ENCODE data around the gene CMTM7.

Gene CMTM7

GRCh38 chr3:32453346-32453745 lies 61.7 kb downstream of the CMTM7 start:
- CTCF ChIA-PET = interaction anchor here (2.5 to 7.3 kb wide), 3 partner anchors 15 to 16 kb away, joined by 7 to 104 read pairs (median 42); no protein-coding TSS in a partner anchor
- POLR2A ChIA-PET = no interaction called here
- DNase-seq (ENCODE audit: extremely low spot score) = no peak
- TF ChIP-seq CTCF (IDR thresholded peaks at IDR 0.05; ENCODE audit: control extremely low read depth, extremely low read depth, low read depth, missing control alignments) = no peak

- no peak for TF ChIP-seq CTCF (IDR thresholded peaks at IDR 0.05; ENCODE audit: control extremely low read depth, extremely low read depth, low read depth, missing control alignments)
- DNase-seq (ENCODE audit: extremely low spot score) = no peak
- ChIA-PET POLR2A (no interaction called here), CTCF (interaction anchor here (1.8 to 7.3 kb wide), 4 partner anchors 15 to 79 kb away, joined by 4 to 104 read pairs (median 12); no protein-coding TSS in a partner anchor)
These were observed 62.5 kb downstream of the CMTM7 start for GRCh38 chr3:32454111-32454510.

- CTCF ChIA-PET = interaction anchor here (1.8 to 7.3 kb wide), 5 partner anchors 8 to 80 kb away, joined by 4 to 104 read pairs (median 10); no protein-coding TSS in a partner anchor
- POLR2A ChIA-PET = no interaction called here
- no peak for TF ChIP-seq CTCF (IDR thresholded peaks at IDR 0.05; ENCODE audit: control extremely low read depth, extremely low read depth, low read depth, missing control alignments)
These were observed 63.3 kb downstream of the CMTM7 start for GRCh38 chr3:32454731-32455608.

GRCh38 chr3:32455609-32456428 lies 64.2 kb downstream of the CMTM7 start:
- POLR2A ChIA-PET = no interaction called here
- CTCF ChIA-PET = interaction anchor here (0.9 to 7.3 kb wide), 9 partner anchors 8 to 81 kb away, joined by 3 to 104 read pairs (median 4); no protein-coding TSS in a partner anchor
- no peak for TF ChIP-seq CTCF (IDR thresholded peaks at IDR 0.05; ENCODE audit: control extremely low read depth, extremely low read depth, low read depth, missing control alignments)
- DNase-seq (ENCODE audit: extremely low spot score) = no peak

More at GRCh38 chr3:32454731-32455608, 63.3 kb downstream of the CMTM7 start:
- DNase-seq (ENCODE audit: extremely low spot score) = no peak

- no peak for TF ChIP-seq CTCF (IDR thresholded peaks at IDR 0.05; ENCODE audit: control extremely low read depth, extremely low read depth, low read depth, missing control alignments)
- POLR2A ChIA-PET = no interaction called here
- CTCF ChIA-PET = interaction anchor here (0.9 to 7.3 kb wide), 7 partner anchors 9 to 82 kb away, joined by 3 to 104 read pairs (median 3); no protein-coding TSS in a partner anchor
- no peak for DNase-seq (ENCODE audit: extremely low spot score)
These were observed 64.9 kb downstream of the CMTM7 start for GRCh38 chr3:32456429-32457130.
